GM18505 (cell line): Measurements from ENCODE around the gene SMAD4.
"Not testable (repeated sequence)": the region's sequence is repeated elsewhere in the genome, so short reads cannot be mapped to it uniquely, and the experiment has no call there.

ENCODE experiments used
- ATAC-seq: cut with Tn5 transposase; IDR thresholded peaks from one replicate; pipeline ENCODE4 v1.9.1; 2021; ENCODE audit not compliant: unreplicated experiment
- POLR2A ChIP-seq: IDR thresholded peaks from 4 replicates; pipeline ENCODE4 v1.6.1; 2011; ENCODE audit warnings: borderline replicate concordance; ENCODE audit not compliant: insufficient read depth, insufficient read length; ENCODE audit errors: extremely low read depth

The SMAD4 gene

GRCh38 chr18:51029694-51030536 lies at the start of gene SMAD4:
SMAD4 (plus strand) TSS chr18:51030213; CDS start chr18:51047047, 16,834 bp downstream.
- ATAC-seq, result peak; percentile 75

GRCh38 chr18:50981381-50981780 lies 48.6 kb upstream of the SMAD4 start:
- no peak for TF ChIP-seq POLR2A
- no peak for ATAC-seq

More at GRCh38 chr18:51029694-51030536, at the start of gene SMAD4:
- peak; percentile 91 for TF ChIP-seq POLR2A

- no peak for TF ChIP-seq POLR2A
- ATAC-seq, result no peak
Measured at GRCh38 chr18:50982086-50982801, 47.8 kb upstream of the SMAD4 start.

GRCh38 chr18:50982802-50983179 lies 47.2 kb upstream of the SMAD4 start:
- ATAC-seq, result no peak
- no peak for TF ChIP-seq POLR2A

- TF ChIP-seq POLR2A, result no peak
- no peak for ATAC-seq
Measured at GRCh38 chr18:50986360-50987087, 43.5 kb upstream of the SMAD4 start.

- ATAC-seq, result no peak
- TF ChIP-seq POLR2A, result no peak
Measured at GRCh38 chr18:50987261-50987660, 42.8 kb upstream of the SMAD4 start.

- no peak for TF ChIP-seq POLR2A
- ATAC-seq, result no peak
Measured at GRCh38 chr18:50989711-50990110, 40.3 kb upstream of the SMAD4 start.

- no peak for TF ChIP-seq POLR2A
Measured at GRCh38 chr18:50992351-50992762, 37.7 kb upstream of the SMAD4 start.

GRCh38 chr18:50994031-50994430 lies 36.0 kb upstream of the SMAD4 start:
- TF ChIP-seq POLR2A, result no peak
- no peak for ATAC-seq

More at GRCh38 chr18:50992351-50992762, 37.7 kb upstream of the SMAD4 start:
- no peak for ATAC-seq

GRCh38 chr18:51003174-51003573 lies 26.8 kb upstream of the SMAD4 start:
- ATAC-seq, result not testable (repeated sequence)

- no peak for ATAC-seq
- no peak for TF ChIP-seq POLR2A
Measured at GRCh38 chr18:51006061-51006818, 23.8 kb upstream of the SMAD4 start.

- ATAC-seq, result no peak
- no peak for TF ChIP-seq POLR2A
Measured at GRCh38 chr18:51006948-51007789, 22.8 kb upstream of the SMAD4 start.
